Activated CD4-positive, alpha-beta T cell treated with anti-CD3 and anti-CD28 coated beads, Interleukin-2, amount 10 ng/mL, durations not matched to agents 7 days and 5 days (primary cell): ENCODE measurements around the gene CIDEA. TPM values are rescaled to one million over a fixed set of nuclear protein-coding genes. Genes with fewer than 3 reads are reported as not detected.
"Not testable (repeated sequence)": the region's sequence is repeated elsewhere in the genome, so short reads cannot be mapped to it uniquely, and the experiment has no call there.

Experiments used
- CTCF ChIA-PET: fragments of 350-600 bp; sonication (Branson Sonifier 250); formaldehyde crosslinking; loops from one replicate; lab custom pipeline; 2021; ENCODE audit warnings: antibody characterized with exemption; lab: Charles Lee
- POLR2A ChIA-PET: fragments of 350-600 bp; sonication (Branson Sonifier 250); formaldehyde crosslinking; loops from one replicate; lab custom pipeline; 2021; ENCODE audit warnings: antibody characterized with exemption; lab: Charles Lee
- DNase-seq: peaks from one replicate; pipeline ENCODE4 v3.0.0-alpha.2; 2020
- H3K27ac Mint-ChIP-seq: one replicate; pipeline ENCODE4 v1.8.0; 2021; ENCODE audit warnings: mild to moderate bottlenecking, moderate library complexity, mixed read lengths
- H3K27me3 Mint-ChIP-seq: one replicate; pipeline ENCODE4 v1.8.0; 2021; ENCODE audit warnings: mixed read lengths
- H3K36me3 Mint-ChIP-seq: one replicate; pipeline ENCODE4 v1.8.0; 2021; ENCODE audit warnings: low read depth, mixed read lengths
- H3K4me1 Mint-ChIP-seq: one replicate; pipeline ENCODE4 v1.8.0; 2021; ENCODE audit warnings: mixed read lengths
- H3K4me3 Mint-ChIP-seq: one replicate; pipeline ENCODE4 v1.8.0; 2021; ENCODE audit warnings: mild to moderate bottlenecking, moderate library complexity, mixed read lengths
- H3K9me3 Mint-ChIP-seq: one replicate; pipeline ENCODE4 v1.8.0; 2021; ENCODE audit warnings: mixed read lengths
- total RNA-seq, 2 experiments: library from RNA; stranded (reverse); gene quantifications; one replicate each; pipeline ENCODE4 v1.2.3, GENCODE V29; 2021

The CIDEA gene
- total RNA-seq, 2 experiments from 2014 or later: not detected

DNA sequence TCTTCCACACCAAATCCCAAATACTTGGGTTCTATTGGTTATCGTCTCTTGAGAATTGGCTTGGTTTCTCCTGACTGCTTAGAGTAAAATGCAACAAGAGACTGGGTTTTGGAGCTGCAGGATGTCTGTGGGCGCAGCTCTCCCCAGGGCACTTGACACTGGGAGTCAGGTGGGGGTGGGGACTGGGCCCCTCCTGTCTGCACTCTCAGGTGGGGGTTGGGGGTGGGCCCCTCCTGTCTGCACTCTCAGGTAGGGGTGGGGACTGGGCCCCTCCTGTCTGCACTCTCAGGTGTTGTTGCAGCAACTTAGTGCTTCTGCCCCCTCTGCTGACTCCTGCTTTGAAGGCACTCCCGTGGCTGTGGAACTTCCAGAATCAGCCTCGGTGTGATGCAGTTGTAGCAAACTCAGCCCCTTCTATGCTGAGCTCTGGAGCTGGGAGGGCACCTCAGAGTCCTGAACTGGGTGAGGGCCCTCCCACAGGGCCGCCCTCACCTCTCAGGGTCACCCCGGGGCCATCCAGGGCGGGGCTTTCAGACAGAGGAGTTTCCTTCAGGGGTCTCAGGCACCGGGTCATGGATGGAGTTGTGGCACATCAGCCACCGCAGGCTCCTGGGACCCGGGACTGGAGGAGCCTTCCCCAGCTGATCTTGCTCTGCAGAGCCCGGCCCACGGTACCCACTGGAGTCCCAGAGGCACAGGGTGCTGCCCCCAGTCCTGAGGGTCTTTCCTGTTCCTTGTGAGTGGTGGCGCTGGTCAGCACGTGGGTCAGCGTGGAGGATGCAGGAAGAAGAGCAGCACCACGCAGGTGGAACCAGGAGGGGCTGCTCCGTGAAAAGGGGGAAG lies 22.9 kb upstream of the CIDEA start:
- DNase-seq: no peak
- no peak overlapping the region for H3K27ac Mint-ChIP-seq
- H3K9me3 Mint-ChIP-seq: no peaks in the 10 kb centered on the region
- ChIA-PET POLR2A (no interaction called here), CTCF (no interaction called here)
- H3K27me3 Mint-ChIP-seq: peaks cover 9% of the 10 kb centered on the region
- peaks cover 2% of the 10 kb centered on the region for H3K4me1 Mint-ChIP-seq
- H3K4me3 Mint-ChIP-seq: no peak overlapping the region
- no peaks in the 10 kb centered on the region for H3K36me3 Mint-ChIP-seq

DNA sequence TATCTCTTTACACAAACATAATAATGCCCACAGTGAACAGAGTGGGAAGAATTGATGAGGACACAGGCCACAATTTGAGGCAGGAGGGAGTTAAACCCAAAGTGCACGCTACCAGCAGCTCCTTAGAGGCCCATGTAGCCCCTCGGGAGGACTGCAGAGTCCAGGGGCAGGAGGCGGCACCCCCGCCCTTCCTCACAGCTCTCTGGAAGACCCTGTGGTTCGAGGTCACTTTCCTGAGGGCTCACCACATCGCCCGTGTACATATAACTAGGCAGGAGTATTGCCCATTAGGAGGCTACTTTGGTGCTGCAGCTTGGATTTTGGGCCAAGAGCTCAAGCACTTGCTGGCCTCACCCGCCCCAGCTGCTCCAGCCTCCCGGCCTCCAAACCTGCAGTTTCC lies 22.2 kb upstream of the CIDEA start:
- CTCF ChIA-PET: no interaction called here
- no peaks in the 10 kb centered on the region for H3K9me3 Mint-ChIP-seq
- peaks cover 2% of the 10 kb centered on the region for H3K4me1 Mint-ChIP-seq
- H3K27me3 Mint-ChIP-seq: peaks cover 11% of the 10 kb centered on the region
- H3K27ac Mint-ChIP-seq: no peak overlapping the region
- POLR2A ChIA-PET: no interaction called here
- no peak overlapping the region for H3K4me3 Mint-ChIP-seq
- H3K36me3 Mint-ChIP-seq: no peaks in the 10 kb centered on the region
- no peak for DNase-seq

DNA sequence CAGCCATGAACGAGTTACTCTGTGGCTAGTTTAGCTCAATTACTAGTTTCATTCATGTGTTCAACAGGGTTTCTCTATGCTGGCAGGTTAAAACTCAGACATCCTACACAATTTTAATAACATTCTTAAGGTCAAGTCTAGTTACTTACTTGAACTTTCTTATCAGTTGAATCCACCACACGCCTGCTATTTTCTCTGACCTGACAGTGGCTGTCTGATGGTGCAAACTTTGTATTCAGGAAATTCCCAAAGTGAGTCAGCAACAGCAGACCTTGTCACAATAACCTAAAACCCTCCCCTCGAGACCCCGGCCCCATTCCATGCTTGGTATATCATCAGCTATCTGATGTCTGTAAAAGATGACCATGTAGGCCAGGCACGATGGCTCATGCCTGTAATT lies 20.8 kb upstream of the CIDEA start:
- POLR2A ChIA-PET: no interaction called here
- Mint-ChIP-seq H3K36me3 (no peaks in the 10 kb centered on the region), H3K4me3 (no peak overlapping the region), H3K27me3 (peaks cover 17% of the 10 kb centered on the region), H3K27ac (no peak overlapping the region), H3K4me1 (no peaks in the 10 kb centered on the region), H3K9me3 (no peaks in the 10 kb centered on the region)
- CTCF ChIA-PET: no interaction called here
- no peak for DNase-seq

DNA sequence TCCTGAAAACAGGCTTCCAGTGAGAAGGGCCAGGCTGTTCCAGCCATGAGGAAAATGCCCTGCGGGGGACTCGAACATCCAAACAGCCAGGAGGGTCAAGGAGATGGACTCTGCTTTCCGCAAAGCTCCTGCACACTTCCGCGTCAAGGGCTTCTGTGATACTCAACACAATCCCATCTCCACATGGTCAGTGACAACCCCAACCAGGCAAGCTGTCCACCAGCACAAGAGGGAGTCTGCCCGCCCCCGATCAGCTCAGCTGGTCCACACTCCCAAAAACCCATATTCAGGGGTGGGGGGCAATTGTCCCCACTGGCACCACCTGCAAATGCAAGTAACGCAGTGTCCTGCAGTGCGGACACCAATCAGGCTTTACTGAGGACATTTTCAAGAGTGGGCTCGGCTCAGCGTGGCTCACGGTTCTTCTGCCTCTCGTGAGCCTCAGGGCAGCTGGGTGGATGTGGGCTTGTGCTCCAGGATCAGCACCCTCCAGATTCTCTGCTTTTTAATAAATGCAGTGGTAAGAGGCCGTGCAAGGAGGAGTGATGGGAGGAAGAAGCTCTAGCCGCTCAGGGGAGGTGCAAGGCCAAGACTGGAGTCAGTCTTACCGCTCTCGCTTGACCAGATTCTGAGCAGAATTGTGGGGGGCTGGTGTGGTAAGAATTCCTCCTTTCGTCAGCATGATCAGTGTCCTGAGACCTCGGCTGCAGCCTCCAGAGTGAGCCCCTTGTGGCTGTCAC lies 19.5 kb upstream of the CIDEA start:
- ChIA-PET CTCF (no interaction called here), POLR2A (no interaction called here)
- H3K9me3 Mint-ChIP-seq: no peaks in the 10 kb centered on the region
- peaks cover 23% of the 10 kb centered on the region for H3K27me3 Mint-ChIP-seq
- no peak for DNase-seq
- H3K4me1 Mint-ChIP-seq: no peaks in the 10 kb centered on the region
- H3K4me3 Mint-ChIP-seq: no peak overlapping the region
- no peak overlapping the region for H3K27ac Mint-ChIP-seq
- H3K36me3 Mint-ChIP-seq: no peaks in the 10 kb centered on the region

DNA sequence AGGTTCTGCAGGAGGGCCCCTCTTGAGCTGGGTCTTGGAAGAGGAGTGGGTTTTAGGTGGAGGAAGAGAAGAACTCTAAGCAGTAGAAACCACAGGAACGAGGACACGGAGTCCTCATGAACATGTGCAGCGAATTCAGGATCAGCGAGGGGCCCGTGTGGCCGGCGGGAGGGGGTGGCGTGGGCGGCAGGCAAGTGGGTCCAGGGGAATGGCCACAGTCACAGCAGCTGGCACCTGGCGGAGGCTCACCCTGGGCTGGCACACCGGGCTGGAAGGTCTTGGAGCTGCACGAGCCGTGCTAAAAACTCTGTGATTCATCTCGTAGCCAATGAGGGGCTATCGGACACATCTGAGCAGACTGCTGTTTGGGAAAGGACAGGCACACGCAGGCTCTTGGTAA lies 18.0 kb upstream of the CIDEA start:
- H3K27ac Mint-ChIP-seq: no peak overlapping the region
- ChIA-PET POLR2A (no interaction called here), CTCF (interaction anchor here (2.0 kb wide), 1 partner anchor 503 kb away, joined by 4 read pairs; no protein-coding TSS in a partner anchor)
- H3K4me3 Mint-ChIP-seq: no peak overlapping the region
- H3K9me3 Mint-ChIP-seq: no peaks in the 10 kb centered on the region
- no peaks in the 10 kb centered on the region for H3K4me1 Mint-ChIP-seq
- H3K36me3 Mint-ChIP-seq: no peaks in the 10 kb centered on the region
- peaks cover 25% of the 10 kb centered on the region for H3K27me3 Mint-ChIP-seq
- no peak for DNase-seq

DNA sequence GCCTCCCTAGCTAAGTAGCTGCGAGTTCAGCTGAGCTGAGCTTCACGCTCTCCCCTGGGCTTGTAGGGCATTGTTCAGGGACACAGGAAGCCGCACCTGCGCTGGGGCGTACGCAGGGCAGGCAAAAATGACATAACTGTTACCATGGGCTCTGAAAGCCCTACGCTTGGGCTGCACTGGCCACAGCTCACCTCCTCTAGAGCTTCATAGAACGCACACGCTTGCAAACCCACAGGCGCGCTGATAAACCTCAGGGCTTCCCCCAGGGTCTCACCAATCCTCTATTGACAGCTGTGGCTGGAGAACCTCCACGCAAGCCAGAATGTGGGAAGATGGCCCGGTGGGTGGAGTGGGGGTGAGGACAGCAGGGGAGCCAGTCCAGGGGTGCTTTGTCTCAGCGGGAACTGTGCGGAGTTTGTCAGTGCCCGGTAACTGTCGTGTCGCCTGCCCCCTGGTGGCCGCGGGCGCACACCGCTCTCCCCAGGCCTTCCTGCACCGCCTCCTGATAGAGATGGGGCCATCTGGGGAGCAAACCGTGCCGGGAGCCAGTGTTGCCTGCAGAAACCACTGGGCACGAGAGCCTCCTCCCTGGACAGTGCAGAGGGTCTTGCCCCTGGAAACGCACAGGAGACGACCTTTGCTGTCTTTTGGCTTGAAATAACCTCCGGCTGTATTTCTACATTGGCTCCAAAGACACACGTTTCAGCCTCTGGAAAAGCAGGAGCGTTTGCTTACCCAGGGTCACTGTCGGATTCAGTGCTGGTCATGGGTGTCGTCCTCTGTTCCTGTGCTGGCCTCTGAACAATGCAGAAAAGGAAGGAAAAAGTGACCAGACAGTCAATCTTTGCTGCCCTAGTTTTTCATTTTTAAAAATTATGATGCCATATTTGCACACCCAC lies 17.0 kb upstream of the CIDEA start:
- H3K4me3 Mint-ChIP-seq: no peak overlapping the region
- no peak overlapping the region for H3K27ac Mint-ChIP-seq
- H3K27me3 Mint-ChIP-seq: peaks cover 32% of the 10 kb centered on the region
- DNase-seq: peak; percentile 69
- ChIA-PET CTCF (interaction anchor here (2.0 kb wide), 1 partner anchor 504 kb away, joined by 4 read pairs; no protein-coding TSS in a partner anchor), POLR2A (no interaction called here)
- H3K36me3 Mint-ChIP-seq: no peaks in the 10 kb centered on the region
- H3K4me1 Mint-ChIP-seq: no peaks in the 10 kb centered on the region
- H3K9me3 Mint-ChIP-seq: no peaks in the 10 kb centered on the region

DNA sequence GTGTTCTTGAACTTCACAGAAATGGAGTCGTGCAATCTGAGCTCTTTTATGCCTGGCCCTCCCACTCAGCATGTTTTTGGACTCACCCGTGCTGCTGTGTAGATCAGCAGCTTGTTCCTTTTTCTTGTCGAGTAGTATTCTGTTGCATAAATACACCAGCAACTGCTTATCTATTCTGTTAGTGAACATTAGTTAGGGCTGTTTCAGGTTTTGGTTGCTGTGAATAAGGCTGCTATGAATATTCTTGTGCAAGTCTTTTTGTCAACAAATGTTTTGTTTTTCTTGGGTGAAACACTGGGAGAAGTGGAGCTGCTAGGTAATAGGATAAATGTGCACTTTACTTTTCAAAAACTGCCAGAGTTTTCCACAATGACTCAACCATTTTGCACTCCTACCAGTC lies 15.3 kb upstream of the CIDEA start:
- Mint-ChIP-seq H3K27me3 (peaks cover 34% of the 10 kb centered on the region), H3K4me1 (no peaks in the 10 kb centered on the region), H3K4me3 (no peak overlapping the region), H3K36me3 (no peaks in the 10 kb centered on the region), H3K27ac (no peak overlapping the region), H3K9me3 (no peaks in the 10 kb centered on the region)
- DNase-seq: no peak
- ChIA-PET CTCF (interaction anchor here (0.9 kb wide), 1 partner anchor 89 kb away, joined by 4 read pairs; no protein-coding TSS in a partner anchor), POLR2A (no interaction called here)

DNA sequence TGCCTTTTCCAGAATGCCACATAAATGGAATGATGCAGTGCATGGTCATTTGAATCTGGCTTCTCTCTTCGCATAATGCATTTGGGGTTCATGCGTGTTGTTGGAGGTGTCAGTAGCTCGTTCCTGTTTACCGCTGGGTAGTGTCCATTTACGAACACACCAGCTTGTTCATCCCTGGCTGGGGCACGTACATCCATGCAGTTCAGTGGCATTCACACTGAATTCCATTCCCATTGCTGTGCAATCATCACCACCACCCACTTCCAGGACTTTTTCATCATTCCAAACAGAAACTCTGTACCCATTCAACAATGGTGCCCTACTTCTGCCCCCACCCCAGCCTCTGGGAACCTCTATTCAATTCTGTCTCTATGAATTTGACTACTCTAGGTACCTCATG lies 14.7 kb upstream of the CIDEA start:
- Mint-ChIP-seq H3K36me3 (no peaks in the 10 kb centered on the region), H3K9me3 (no peaks in the 10 kb centered on the region), H3K27ac (no peak overlapping the region), H3K4me3 (no peak overlapping the region), H3K4me1 (no peaks in the 10 kb centered on the region), H3K27me3 (peaks cover 34% of the 10 kb centered on the region)
- ChIA-PET POLR2A (no interaction called here), CTCF (no interaction called here)
- no peak for DNase-seq

DNA sequence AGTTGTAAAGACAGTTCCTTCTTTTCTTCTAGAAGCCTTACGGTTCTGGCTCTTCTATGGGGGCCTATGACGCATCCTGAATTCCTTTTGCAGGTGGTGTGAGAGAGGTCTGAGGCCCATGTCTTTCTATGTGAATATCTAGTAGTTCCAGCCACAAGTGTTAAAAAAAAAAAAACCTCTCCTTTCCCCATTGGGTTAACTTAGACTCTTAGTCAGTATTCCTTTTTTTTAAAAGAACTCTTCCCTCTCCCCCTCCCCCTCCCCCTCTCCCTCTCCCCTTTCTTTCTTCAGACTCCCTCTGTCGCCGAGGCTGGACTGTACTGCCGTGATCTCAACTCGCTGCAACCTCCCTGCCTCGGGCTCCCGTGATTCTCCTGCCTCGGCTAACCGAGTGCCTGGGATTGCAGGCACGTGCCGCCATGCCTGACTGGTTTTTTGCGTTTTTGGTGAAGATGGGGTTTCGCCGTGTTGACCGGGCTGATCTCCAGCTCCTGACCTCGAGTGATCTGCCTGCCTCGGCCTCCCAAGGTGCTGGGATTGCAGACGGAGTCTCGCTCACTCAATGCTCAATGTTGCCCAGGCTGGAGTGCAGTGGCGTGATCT lies 11.4 kb upstream of the CIDEA start:
- Mint-ChIP-seq H3K4me3 (no peak overlapping the region), H3K9me3 (no peaks in the 10 kb centered on the region), H3K27ac (no peak overlapping the region), H3K27me3 (peaks cover 24% of the 10 kb centered on the region), H3K4me1 (no peaks in the 10 kb centered on the region), H3K36me3 (no peaks in the 10 kb centered on the region)
- DNase-seq: no peak
- ChIA-PET POLR2A (no interaction called here), CTCF (no interaction called here)

DNA sequence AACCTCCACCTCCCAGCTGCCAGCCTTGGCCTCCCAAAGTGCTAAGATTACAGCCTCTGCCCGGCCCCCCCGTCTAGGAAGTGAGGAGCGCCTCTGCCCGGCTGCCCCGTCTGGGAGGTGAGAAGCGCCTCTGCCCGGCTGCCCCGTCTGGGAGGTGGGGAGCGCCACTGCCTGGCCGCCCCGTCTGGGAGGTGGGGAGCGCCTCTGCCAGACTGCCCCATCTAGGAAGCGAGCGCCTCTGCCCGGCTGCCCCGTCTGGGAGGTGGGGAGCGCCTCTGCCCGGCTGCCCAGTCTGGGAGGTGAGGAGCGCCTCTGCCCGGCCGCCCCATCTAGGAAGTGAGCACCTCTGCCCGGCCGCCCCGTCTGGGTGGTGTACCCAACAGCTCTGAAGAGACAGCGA lies 10.9 kb upstream of the CIDEA start:
- H3K4me3 Mint-ChIP-seq, CTCF ChIA-PET, DNase-seq, H3K27ac Mint-ChIP-seq, H3K9me3 Mint-ChIP-seq, H3K4me1 Mint-ChIP-seq, POLR2A ChIA-PET, H3K36me3 Mint-ChIP-seq: not testable (repeated sequence)
- peaks cover 21% of the 10 kb centered on the region for H3K27me3 Mint-ChIP-seq

DNA sequence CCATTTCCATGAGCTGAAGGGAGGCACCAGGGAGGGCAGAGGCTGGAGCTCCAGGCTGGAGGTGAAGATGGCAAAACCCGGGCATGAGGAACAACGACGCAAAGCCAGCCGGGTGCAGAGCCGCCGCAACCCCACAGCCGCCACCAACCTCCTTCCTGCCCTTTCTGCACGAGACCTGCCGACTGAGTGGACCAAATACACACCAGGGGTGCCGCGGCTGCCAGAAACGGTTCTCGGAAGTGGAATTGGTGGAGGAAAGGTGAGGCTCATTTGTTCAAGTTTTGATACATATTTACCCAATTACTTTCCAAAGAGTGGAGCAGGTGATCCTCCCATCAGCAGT lies 8.4 kb upstream of the CIDEA start:
- peaks cover 12% of the 10 kb centered on the region for H3K27me3 Mint-ChIP-seq
- ChIA-PET POLR2A (no interaction called here), CTCF (interaction anchor here (0.6 kb wide), 1 partner anchor 280 kb away, joined by 3 read pairs; no protein-coding TSS in a partner anchor)
- no peak overlapping the region for H3K4me3 Mint-ChIP-seq
- no peaks in the 10 kb centered on the region for H3K9me3 Mint-ChIP-seq
- no peak for DNase-seq
- H3K27ac Mint-ChIP-seq: no peak overlapping the region
- no peaks in the 10 kb centered on the region for H3K4me1 Mint-ChIP-seq
- H3K36me3 Mint-ChIP-seq: no peaks in the 10 kb centered on the region
